Astrocyte (in vitro differentiated cells and primary cell): ENCODE data around the gene TNN. TPM values are rescaled to one million over a fixed set of nuclear protein-coding genes. Genes with fewer than 3 reads are reported as not detected.

Experiments used
- DNase-seq: peaks from one replicate; pipeline ENCODE4 v3.0.0-alpha.2; 2010; ENCODE audit warnings: low read depth
- FAIRE-seq: peaks from 2 replicates; lab custom pipeline; 2011; peaks lifted over from hg19 to GRCh38; lab: Jason Lieb, UNC
- H2AFZ ChIP-seq: 2 replicates; pipeline ENCODE4 v1.6.0; 2012; ENCODE audit warnings: low read depth, low read length, inconsistent platforms
- H3K27ac ChIP-seq: 2 replicates; pipeline ENCODE4 v1.5.1; 2011; ENCODE audit warnings: low read depth, low read length, inconsistent platforms
- H3K27me3 ChIP-seq: 2 replicates; pipeline ENCODE4 v1.6.0; 2011; ENCODE audit warnings: low read length, inconsistent platforms; ENCODE audit not compliant: insufficient read depth
- H3K36me3 ChIP-seq: 2 replicates; pipeline ENCODE4 v1.5.1; 2011; ENCODE audit warnings: low read length, inconsistent platforms; ENCODE audit not compliant: insufficient read depth
- H3K4me1 ChIP-seq: 2 replicates; pipeline ENCODE4 v1.5.1; 2011; ENCODE audit warnings: low read length, inconsistent platforms; ENCODE audit not compliant: insufficient read depth
- H3K4me2 ChIP-seq: 2 replicates; pipeline ENCODE4 v1.6.0; 2012; ENCODE audit warnings: low read length, inconsistent platforms
- H3K4me3 ChIP-seq: 2 replicates; pipeline ENCODE4 v1.5.1; 2011; ENCODE audit warnings: low read depth, mild to moderate bottlenecking, low read length, inconsistent platforms; ENCODE audit not compliant: insufficient read depth
- H3K79me2 ChIP-seq: 2 replicates; pipeline ENCODE4 v1.6.0; 2012; ENCODE audit warnings: mild to moderate bottlenecking, low read length, inconsistent platforms; ENCODE audit not compliant: insufficient read depth
- H3K9ac ChIP-seq: 2 replicates; pipeline ENCODE4 v1.6.0; 2012; ENCODE audit warnings: mild to moderate bottlenecking, low read length, inconsistent platforms
- H3K9me3 ChIP-seq: 2 replicates; pipeline ENCODE4 v1.5.1; 2012; ENCODE audit warnings: low read depth, mild to moderate bottlenecking, low read length, inconsistent platforms; ENCODE audit not compliant: insufficient read depth
- H4K20me1 ChIP-seq: 2 replicates; pipeline ENCODE4 v1.6.0; 2012; ENCODE audit warnings: low read length, inconsistent platforms; ENCODE audit not compliant: insufficient read depth
- H3K27ac Mint-ChIP-seq: one replicate; pipeline ENCODE4 v1.8.0; 2021; ENCODE audit warnings: mild to moderate bottlenecking, mixed read lengths; ENCODE audit not compliant: unreplicated experiment
- H3K27me3 Mint-ChIP-seq: one replicate; pipeline ENCODE4 v1.8.0; 2021; ENCODE audit warnings: low read depth, mixed read lengths; ENCODE audit not compliant: unreplicated experiment
- H3K36me3 Mint-ChIP-seq: one replicate; pipeline ENCODE4 v1.8.0; 2021; ENCODE audit warnings: low read depth, mixed read lengths; ENCODE audit not compliant: unreplicated experiment
- H3K4me1 Mint-ChIP-seq: one replicate; pipeline ENCODE4 v1.8.0; 2021; ENCODE audit warnings: low read depth, mixed read lengths; ENCODE audit not compliant: unreplicated experiment
- H3K4me3 Mint-ChIP-seq: one replicate; pipeline ENCODE4 v1.8.0; 2021; ENCODE audit warnings: mild to moderate bottlenecking, moderate library complexity, mixed read lengths; ENCODE audit not compliant: unreplicated experiment
- H3K9me3 Mint-ChIP-seq: one replicate; pipeline ENCODE4 v1.8.0; 2021; ENCODE audit warnings: mild to moderate bottlenecking, mixed read lengths; ENCODE audit not compliant: unreplicated experiment
- CTCF ChIP-seq: IDR thresholded peaks from 2 replicates; pipeline ENCODE4 v1.5.1; 2011; ENCODE audit warnings: low read depth, mild to moderate bottlenecking, inconsistent platforms, low read length, moderate library complexity; ENCODE audit not compliant: insufficient read depth
- EZH2 ChIP-seq: IDR thresholded peaks from 2 replicates; pipeline ENCODE4 v1.6.1; 2012; ENCODE audit warnings: mild to moderate bottlenecking, low read length, inconsistent platforms; ENCODE audit not compliant: insufficient read depth
- total RNA-seq: library from RNA; stranded (reverse); gene quantifications from 2 replicates; pipeline ENCODE4 v1.2.1, GENCODE V29; 2021

The TNN gene
- total RNA-seq, 1 donor from 2014 or later = 0.16 TPM

GRCh38 chr1:175130649-175131045 lies 63.0 kb downstream of the TNN start:
- Mint-ChIP-seq H3K4me3 (no peak overlapping the region), H3K36me3 (no peaks in the 10 kb centered on the region), H3K27ac (no peak overlapping the region), H3K9me3 (no peaks in the 10 kb centered on the region), H3K4me1 (peaks cover 26% of the 10 kb centered on the region), H3K27me3 (no peaks in the 10 kb centered on the region)
- H3K27me3 ChIP-seq = peaks cover 3% of the 10 kb centered on the region
- no peaks in the 10 kb centered on the region for H3K79me2 ChIP-seq
- FAIRE-seq (no peak), DNase-seq (no peak)
- H2AFZ ChIP-seq = no peak overlapping the region
- H3K9ac ChIP-seq = no peak overlapping the region
- H3K4me2 ChIP-seq = no peak overlapping the region
- no peak overlapping the region for H3K4me3 ChIP-seq
- peaks cover 6% of the 10 kb centered on the region for H3K4me1 ChIP-seq
- H3K9me3 ChIP-seq = no peaks in the 10 kb centered on the region
- no peaks in the 10 kb centered on the region for H4K20me1 ChIP-seq
- no peak for TF ChIP-seq EZH2
- no peak for TF ChIP-seq CTCF
- H3K27ac ChIP-seq = no peak overlapping the region
- H3K36me3 ChIP-seq = no peaks in the 10 kb centered on the region

GRCh38 chr1:175131095-175131494 lies 63.5 kb downstream of the TNN start:
- no peak for DNase-seq
- Mint-ChIP-seq H3K9me3 (no peaks in the 10 kb centered on the region), H3K4me3 (no peak overlapping the region), H3K4me1 (peaks cover 30% of the 10 kb centered on the region), H3K27me3 (no peaks in the 10 kb centered on the region), H3K36me3 (no peaks in the 10 kb centered on the region), H3K27ac (no peak overlapping the region)
- Histone ChIP-seq H3K4me1 (peaks cover 6% of the 10 kb centered on the region), H3K27me3 (peaks cover 6% of the 10 kb centered on the region), H4K20me1 (no peaks in the 10 kb centered on the region), H3K4me3 (no peak overlapping the region), H2AFZ (no peak overlapping the region), H3K79me2 (no peaks in the 10 kb centered on the region), H3K4me2 (no peak overlapping the region), H3K27ac (no peak overlapping the region), H3K9me3 (no peaks in the 10 kb centered on the region), H3K36me3 (no peaks in the 10 kb centered on the region), H3K9ac (no peak overlapping the region)
- no peak for TF ChIP-seq EZH2
- TF ChIP-seq CTCF = no peak
- no peak for FAIRE-seq

GRCh38 chr1:175132436-175132835 lies 64.8 kb downstream of the TNN start:
- FAIRE-seq (peak; percentile 92), DNase-seq (peak; percentile 45)
- peaks cover 6% of the 10 kb centered on the region for H3K4me1 ChIP-seq
- TF ChIP-seq EZH2 = no peak
- no peak for TF ChIP-seq CTCF
- H3K4me2 ChIP-seq = peak overlapping the region; percentile 42
- Mint-ChIP-seq H3K4me1 (peaks cover 36% of the 10 kb centered on the region), H3K27ac (peak overlapping the region; percentile 21), H3K36me3 (no peaks in the 10 kb centered on the region), H3K4me3 (peak overlapping the region; percentile 18), H3K9me3 (no peaks in the 10 kb centered on the region), H3K27me3 (no peaks in the 10 kb centered on the region)
- no peak overlapping the region for H3K27ac ChIP-seq
- H3K4me3 ChIP-seq = no peak overlapping the region
- no peaks in the 10 kb centered on the region for H3K79me2 ChIP-seq
- no peaks in the 10 kb centered on the region for H3K36me3 ChIP-seq
- no peaks in the 10 kb centered on the region for H3K9me3 ChIP-seq
- no peaks in the 10 kb centered on the region for H4K20me1 ChIP-seq
- peaks cover 6% of the 10 kb centered on the region for H3K27me3 ChIP-seq
- no peak overlapping the region for H3K9ac ChIP-seq
- H2AFZ ChIP-seq = no peak overlapping the region
